Transverse colon (tissue), 4 donors: ENCODE data around the gene SPG11.

Source experiments
- CTCF ChIP-seq, 5 experiments: fragments of 200-600 bp in 3 of 5; fragments of 450-650 bp in 2 of 5; sonication (generic) in 3 of 5; IDR thresholded peaks; 1 replicate in 2 of 5; 2 replicates in 3 of 5; pipeline ENCODE4 v1.5.1; 2016 to 2017; ENCODE audit warnings: antibody characterized with exemption in 5 of 5, inconsistent platforms in 3 of 5, mild to moderate bottlenecking in 2 of 5, moderate library complexity in 1 of 5
- POLR2A ChIP-seq: fragments of 450-650 bp; IDR thresholded peaks from one replicate; pipeline ENCODE4 v1.6.1; 2016; ENCODE audit warnings: antibody characterized with exemption, mild to moderate bottlenecking, moderate library complexity
- POLR2AphosphoS5 ChIP-seq, 3 donors: sonication (generic); formaldehyde crosslinking; IDR thresholded peaks; one replicate each; pipeline ENCODE4 v1.6.1; 2016; ENCODE audit warnings: antibody characterized with exemption in 3 of 3

GRCh38 chr15:44711743-44712345 lies 48.4 kb upstream of the SPG11 start:
- TF ChIP-seq CTCF (IDR thresholded peaks at IDR 0.05) (no peak), POLR2AphosphoS5 (IDR thresholded peaks at IDR 0.05) (no peak), POLR2A (no peak)
